HG03139 (cell line): Measurements from ENCODE around the gene PEX14.

Experiments used
- ATAC-seq: cut with Tn5 transposase; IDR thresholded peaks from one replicate; pipeline ENCODE4 v1.9.1; 2021; ENCODE audit not compliant: unreplicated experiment

PEX14 gene

GRCh38 chr1:10613861-10614260 lies 139.1 kb downstream of the PEX14 start:
- no peak for ATAC-seq

GRCh38 chr1:10614377-10615225 lies 139.9 kb downstream of the PEX14 start:
- no peak for ATAC-seq

GRCh38 chr1:10615332-10615731 lies 140.6 kb downstream of the PEX14 start:
- no peak for ATAC-seq

GRCh38 chr1:10615932-10616671 lies 141.4 kb downstream of the PEX14 start:
- ATAC-seq = no peak

GRCh38 chr1:10616696-10617095 lies 141.9 kb downstream of the PEX14 start:
- ATAC-seq = no peak

GRCh38 chr1:10617318-10617717 lies 142.6 kb downstream of the PEX14 start:
- no peak for ATAC-seq

GRCh38 chr1:10617931-10618885 lies 143.5 kb downstream of the PEX14 start:
- ATAC-seq = no peak

- ATAC-seq = no peak
Measured at GRCh38 chr1:10620776-10621175, 146.0 kb downstream of the PEX14 start.

GRCh38 chr1:10621906-10622305 lies 147.2 kb downstream of the PEX14 start:
- no peak for ATAC-seq

GRCh38 chr1:10622910-10623685 lies 148.3 kb downstream of the PEX14 start:
- ATAC-seq = no peak

- ATAC-seq = no peak
Measured at GRCh38 chr1:10623686-10624145, 149.0 kb downstream of the PEX14 start.

GRCh38 chr1:10624256-10625050 lies 149.7 kb downstream of the PEX14 start:
- no peak for ATAC-seq

- no peak for ATAC-seq
Measured at GRCh38 chr1:10625076-10625475, 150.3 kb downstream of the PEX14 start.

- ATAC-seq = no peak
Measured at GRCh38 chr1:10625554-10625953, 150.8 kb downstream of the PEX14 start.

- ATAC-seq = no peak
Measured at GRCh38 chr1:10626131-10626731, 151.5 kb downstream of the PEX14 start.

- no peak for ATAC-seq
Measured at GRCh38 chr1:10626791-10627410, 152.2 kb downstream of the PEX14 start.

- no peak for ATAC-seq
Measured at GRCh38 chr1:10628685-10629084, 153.9 kb downstream of the PEX14 start.

- no peak for ATAC-seq
Measured at GRCh38 chr1:10629091-10629815, 154.5 kb downstream of the PEX14 start.
